A549 (cell line): Measurements from ENCODE around the gene DGKE.

ENCODE experiments used
- CHD2 ChIP-seq: fragments of 150-350 bp; IDR thresholded peaks from 2 replicates; pipeline ENCODE4 v1.6.1; 2014; ENCODE audit warnings: low read length; ENCODE audit not compliant: partially characterized antibody
- CTCF ChIP-seq: fragments of >200 bp; sonication (Bioruptor Twin); formaldehyde crosslinking; IDR thresholded peaks from 3 replicates; pipeline ENCODE4 v1.5.1; 2016
- JUNB ChIP-seq: fragments of >200 bp; sonication (Bioruptor Twin); formaldehyde crosslinking; IDR thresholded peaks from 2 replicates; pipeline ENCODE4 v1.6.1; 2016
- MYC ChIP-seq: IDR thresholded peaks from 2 replicates; pipeline ENCODE4 v1.6.1; 2012; ENCODE audit warnings: mild to moderate bottlenecking, inconsistent platforms, low read length, improper control_type of control experiment, borderline replicate concordance
- POLR2A ChIP-seq: IDR thresholded peaks from 2 replicates; pipeline ENCODE4 v1.6.1; 2012; ENCODE audit warnings: mild to moderate bottlenecking, low read length
- RAD21 ChIP-seq, 2 experiments: fragments of >200 bp in 1 of 2; sonication (Bioruptor Twin) in 1 of 2; formaldehyde crosslinking in 1 of 2; IDR thresholded peaks in 1 of 2; conservative IDR thresholded peaks in 1 of 2; 2 replicates in 1 of 2; 3 replicates in 1 of 2; pipeline ENCODE4 v1.6.1; 2012 to 2018; ENCODE audit warnings: inconsistent platforms in 1 of 2

- no peak for TF ChIP-seq POLR2A
- TF ChIP-seq MYC = no peak
- no peak for TF ChIP-seq CTCF
- TF ChIP-seq JUNB = no peak
- TF ChIP-seq CHD2 = no peak
- no peak for TF ChIP-seq RAD21 (conservative IDR thresholded peaks at IDR 0.05 in 1 of 2, IDR thresholded peaks at IDR 0.05 in 1 of 2)
Observed at GRCh38 chr17:56866076-56866475, 32.1 kb downstream of the DGKE start.
